Upper lobe of left lung (tissue), 6 donors: ENCODE data around the gene TMEM52. TPM values are rescaled to one million over a fixed set of nuclear protein-coding genes. Genes with fewer than 3 reads are reported as not detected.

Source experiments
- ATAC-seq, 2 donors: fragments of 200-7000 bp; cut with Tn5 transposase; one replicate each; pipeline ENCODE4 v1.9.1; 2022; ENCODE audit warnings: mild to moderate bottlenecking in 2 of 2, moderate library complexity in 2 of 2; ENCODE audit not compliant: low FRiP score in 2 of 2
- DNase-seq, 2 donors: peaks; one replicate each; pipeline ENCODE4 v3.0.0-alpha.2; 2019 to 2020
- H3K27ac ChIP-seq, 4 donors: fragments of 200-600 bp; sonication (generic); one replicate each; pipeline ENCODE4 v1.5.1; 2016 to 2019
- H3K27me3 ChIP-seq, 4 donors: fragments of 200-600 bp; sonication (generic); one replicate each; pipeline ENCODE4 v1.5.1; 2017 to 2019
- H3K36me3 ChIP-seq, 4 donors: fragments of 200-600 bp; sonication (generic); one replicate each; pipeline ENCODE4 v1.5.1; 2016 to 2019
- H3K4me1 ChIP-seq, 4 donors: fragments of 200-600 bp; sonication (generic); one replicate each; pipeline ENCODE4 v1.5.1; 2018 to 2019
- H3K4me3 ChIP-seq, 4 donors: fragments of 200-600 bp; sonication (generic); one replicate each; pipeline ENCODE4 v1.5.1; 2017 to 2019; ENCODE audit warnings: mild to moderate bottlenecking in 2 of 4, moderate library complexity in 1 of 4
- H3K9me3 ChIP-seq, 4 donors: fragments of 200-600 bp; sonication (generic); one replicate each; pipeline ENCODE4 v1.5.1; 2018 to 2019
- EP300 ChIP-seq, 4 donors: sonication (generic); formaldehyde crosslinking; IDR thresholded peaks; one replicate each; pipeline ENCODE4 v1.5.1; 2017; ENCODE audit warnings: antibody characterized with exemption in 4 of 4, control low read depth in 2 of 4
- POLR2A ChIP-seq, 4 donors: fragments of 450-650 bp; IDR thresholded peaks; one replicate each; pipeline ENCODE4 v1.5.1; 2016 to 2017; ENCODE audit warnings: antibody characterized with exemption in 4 of 4, mild to moderate bottlenecking in 2 of 4
- POLR2AphosphoS5 ChIP-seq, 2 donors: sonication (generic); formaldehyde crosslinking; IDR thresholded peaks; one replicate each; pipeline ENCODE4 v1.5.1; 2017; ENCODE audit warnings: antibody characterized with exemption in 2 of 2
- WGBS, 2 donors: methylation state at CpG; one replicate each; pipeline ENCODE4 v1.1.5; 2017 to 2018; 5-methylcytosine and 5-hydroxymethylcytosine counted together
- total RNA-seq, 6 donors: library from RNA; depleted of rRNA in 4 of 6; stranded (reverse); fragments of >200 nt in 4 of 6; gene quantifications; one replicate each; pipeline versions ENCODE4 v1.1.0 to v1.2.1, GENCODE V29; 2016 to 2021
- TF ChIP-seq, protein P1 (sequence below), 6 experiments: fragments of 450-650 bp in 4 of 6; fragments of 200-600 bp in 2 of 6; sonication (generic) in 2 of 6; IDR thresholded peaks; one replicate each; pipeline ENCODE4 v1.5.1; 2016 to 2019; ENCODE audit warnings: antibody characterized with exemption in 6 of 6
- donor health status: DM: no; HTN: no; CAD: no; lungs with moderate emphysema.
- donor health status: DM: no; HTN: yes; CAD: no; lungs with severe emphysema.

TMEM52 gene
- total RNA-seq, 6 donors from 2014 or later, result 0.59 to 3.8 (median 2.7) TPM; not detected in 1

DNA sequence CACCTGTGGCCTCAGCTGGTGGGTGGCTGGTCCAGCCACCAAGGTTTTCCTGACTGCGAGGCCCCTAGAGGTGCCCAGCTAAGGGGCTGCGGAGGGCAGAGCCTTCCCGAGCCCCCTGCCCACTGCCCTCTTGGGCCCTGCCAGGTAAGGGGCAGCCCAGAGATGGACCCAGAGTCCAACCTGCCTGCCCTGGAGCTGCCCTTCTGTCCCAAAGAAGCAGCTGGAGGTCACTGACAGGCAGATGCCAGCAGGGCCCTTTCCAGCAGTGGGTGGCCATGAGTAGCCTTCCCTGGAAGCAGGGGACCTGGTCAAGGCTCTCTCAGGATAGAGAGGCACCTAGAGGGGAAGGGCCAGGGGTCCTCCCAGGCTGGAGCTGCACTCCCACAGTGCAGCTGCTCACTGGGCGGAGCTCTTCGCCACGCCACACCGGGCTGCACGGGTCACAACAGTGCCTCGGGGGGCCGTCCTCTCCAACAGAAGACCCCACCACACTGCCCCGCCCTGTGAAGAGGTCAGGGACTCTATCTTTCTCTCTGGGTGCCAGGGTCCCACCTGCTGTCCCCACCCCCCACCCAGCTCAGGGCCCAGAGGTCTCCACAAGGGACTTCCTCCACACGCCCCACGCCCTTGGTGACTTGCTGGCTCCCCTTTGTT lies 17.3 kb downstream of the TMEM52 start:
- 79 to 90% methylated on average over 3 to 13 of the region's 13 CpGs for WGBS, 2 donors
- peak in 1 of 2 donors; percentile 44 for DNase-seq
- H3K27ac ChIP-seq, result no peak overlapping the region
- H3K27me3 ChIP-seq, result no peaks in the 10 kb centered on the region
- ATAC-seq, result no peak
- TF ChIP-seq EP300 (IDR thresholded peaks at IDR 0.05) (no peak), POLR2AphosphoS5 (IDR thresholded peaks at IDR 0.05) (no peak), POLR2A (IDR thresholded peaks at IDR 0.05) (no peak)
- TF ChIP-seq, protein P1, sequence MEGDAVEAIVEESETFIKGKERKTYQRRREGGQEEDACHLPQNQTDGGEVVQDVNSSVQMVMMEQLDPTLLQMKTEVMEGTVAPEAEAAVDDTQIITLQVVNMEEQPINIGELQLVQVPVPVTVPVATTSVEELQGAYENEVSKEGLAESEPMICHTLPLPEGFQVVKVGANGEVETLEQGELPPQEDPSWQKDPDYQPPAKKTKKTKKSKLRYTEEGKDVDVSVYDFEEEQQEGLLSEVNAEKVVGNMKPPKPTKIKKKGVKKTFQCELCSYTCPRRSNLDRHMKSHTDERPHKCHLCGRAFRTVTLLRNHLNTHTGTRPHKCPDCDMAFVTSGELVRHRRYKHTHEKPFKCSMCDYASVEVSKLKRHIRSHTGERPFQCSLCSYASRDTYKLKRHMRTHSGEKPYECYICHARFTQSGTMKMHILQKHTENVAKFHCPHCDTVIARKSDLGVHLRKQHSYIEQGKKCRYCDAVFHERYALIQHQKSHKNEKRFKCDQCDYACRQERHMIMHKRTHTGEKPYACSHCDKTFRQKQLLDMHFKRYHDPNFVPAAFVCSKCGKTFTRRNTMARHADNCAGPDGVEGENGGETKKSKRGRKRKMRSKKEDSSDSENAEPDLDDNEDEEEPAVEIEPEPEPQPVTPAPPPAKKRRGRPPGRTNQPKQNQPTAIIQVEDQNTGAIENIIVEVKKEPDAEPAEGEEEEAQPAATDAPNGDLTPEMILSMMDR (IDR thresholded peaks at IDR 0.05), result no peak
- peaks cover 0 to 8% (median 4%) of the 10 kb centered on the region in 4 donors for H3K4me1 ChIP-seq
- no peaks in the 10 kb centered on the region for H3K9me3 ChIP-seq
- H3K36me3 ChIP-seq, result no peaks in the 10 kb centered on the region
- no peak overlapping the region for H3K4me3 ChIP-seq

DNA sequence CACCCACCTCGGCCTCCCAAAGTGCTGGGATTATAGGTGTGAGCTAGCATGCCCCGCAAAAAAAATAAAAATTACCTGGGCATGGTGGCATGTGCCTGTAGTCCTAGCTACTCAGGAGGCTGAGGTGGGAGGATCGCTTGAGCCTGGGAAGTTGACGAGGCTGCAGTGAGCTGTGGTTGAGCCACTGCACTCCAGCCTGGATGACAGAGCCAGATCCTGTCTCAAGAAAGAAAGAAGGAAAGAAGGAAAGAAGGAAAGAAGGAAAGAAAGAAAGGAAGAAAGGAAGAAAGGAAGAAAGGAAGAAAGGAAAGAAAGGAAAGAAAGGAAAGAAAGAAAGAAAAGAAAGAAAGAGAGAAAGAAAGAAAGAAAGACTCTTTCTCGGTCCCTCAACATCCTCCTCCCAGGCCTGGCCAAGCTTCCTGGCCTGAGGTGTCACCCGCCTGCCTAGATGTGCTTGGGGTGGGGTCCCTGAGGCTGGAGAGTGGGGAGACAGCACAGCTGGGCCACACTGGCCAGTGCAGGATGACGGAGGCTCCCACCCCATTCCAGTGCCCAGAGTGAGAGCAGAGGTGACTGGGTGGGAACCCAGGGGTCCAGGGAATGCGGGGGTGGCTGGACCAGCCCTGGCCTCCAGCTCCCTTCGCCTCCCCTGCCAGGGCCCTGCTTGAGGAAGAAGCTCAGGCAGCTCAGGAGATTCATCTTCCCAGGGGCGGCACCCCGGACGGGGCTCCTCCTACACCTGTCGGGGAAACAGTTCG lies 18.0 kb downstream of the TMEM52 start:
- Histone ChIP-seq H3K4me3 (no peak overlapping the region), H3K9me3 (no peaks in the 10 kb centered on the region), H3K27me3 (no peaks in the 10 kb centered on the region), H3K27ac (no peak overlapping the region), H3K36me3 (no peaks in the 10 kb centered on the region), H3K4me1 (peaks cover 0 to 3% (median 2%) of the 10 kb centered on the region in 4 donors)
- no peak for ATAC-seq
- DNase-seq, result no peak
- TF ChIP-seq, protein P1 (IDR thresholded peaks at IDR 0.05), result no peak
- TF ChIP-seq POLR2A (IDR thresholded peaks at IDR 0.05) (no peak), EP300 (IDR thresholded peaks at IDR 0.05) (no peak), POLR2AphosphoS5 (IDR thresholded peaks at IDR 0.05) (no peak)
- 73 to 81% methylated on average over 7 to 11 of the region's 14 CpGs for WGBS, 2 donors

DNA sequence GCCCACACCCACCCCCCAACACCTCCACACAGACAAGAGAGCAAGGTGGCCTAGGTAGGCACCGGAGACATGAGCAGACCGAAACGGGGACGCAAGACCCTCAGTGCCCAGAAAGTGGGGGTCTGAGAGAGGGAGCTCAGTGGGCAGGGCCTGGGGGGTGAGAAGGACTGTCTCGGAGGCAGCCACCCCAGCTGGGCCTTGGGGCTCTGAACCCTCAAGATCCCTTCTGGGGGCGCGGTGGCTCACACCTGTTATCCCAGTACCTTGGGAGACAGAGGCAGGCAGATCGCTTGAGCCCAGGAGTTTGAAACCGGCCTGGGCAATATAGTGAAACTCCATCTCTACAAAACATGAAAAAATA lies 19.1 kb downstream of the TMEM52 start:
- ATAC-seq (no peak), DNase-seq (no peak)
- Histone ChIP-seq H3K27me3 (no peaks in the 10 kb centered on the region), H3K9me3 (no peaks in the 10 kb centered on the region), H3K4me1 (peaks cover 1 to 5% (median 2%) of the 10 kb centered on the region in 4 donors), H3K36me3 (no peaks in the 10 kb centered on the region), H3K27ac (no peak overlapping the region), H3K4me3 (no peak overlapping the region)
- WGBS, 2 donors, result 72 to 91% methylated on average over 4 to 9 of the region's 9 CpGs
- TF ChIP-seq, protein P1 (IDR thresholded peaks at IDR 0.05), result no peak
- TF ChIP-seq POLR2AphosphoS5 (IDR thresholded peaks at IDR 0.05), result no peak
- TF ChIP-seq POLR2A (IDR thresholded peaks at IDR 0.05), result no peak
- no peak for TF ChIP-seq EP300 (IDR thresholded peaks at IDR 0.05)

DNA sequence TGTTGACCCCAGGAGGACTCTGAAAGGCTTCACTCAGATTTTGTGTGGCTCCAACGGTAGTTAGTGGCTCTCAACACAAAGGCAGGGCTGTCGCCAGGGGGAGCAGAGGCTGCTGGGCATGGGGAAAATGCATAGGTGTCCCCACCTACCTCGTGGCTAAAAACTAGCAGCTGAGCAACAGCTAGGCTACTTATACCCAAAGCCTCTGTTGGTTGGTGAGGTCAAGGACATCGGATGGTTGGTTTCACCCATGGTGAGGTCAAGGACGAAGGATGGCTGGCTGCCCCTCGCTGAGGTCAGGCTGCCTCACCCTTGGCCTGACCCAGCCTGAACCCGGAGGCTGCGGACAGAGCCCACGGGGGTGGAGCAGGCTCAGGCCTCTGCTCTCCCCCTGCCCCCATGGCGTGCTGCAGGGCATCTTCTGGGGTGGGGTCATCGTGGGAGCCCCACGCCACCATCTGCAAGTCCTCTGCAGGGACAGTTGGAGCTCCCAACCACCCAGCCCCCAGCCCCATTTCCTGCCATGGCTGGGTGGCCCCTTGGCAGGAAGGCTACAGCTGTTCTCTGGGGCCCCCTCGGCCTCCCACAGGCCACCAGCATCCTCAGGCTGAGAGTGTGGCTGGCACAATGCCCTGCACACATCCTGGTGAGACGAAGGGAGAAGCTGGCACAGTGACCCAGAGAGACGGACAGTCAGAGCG lies 19.7 kb downstream of the TMEM52 start:
- no peak overlapping the region for H3K27ac ChIP-seq
- ATAC-seq (no peak), DNase-seq (peak in 1 of 2 donors; percentile 46)
- TF ChIP-seq POLR2AphosphoS5 (IDR thresholded peaks at IDR 0.05), result no peak
- TF ChIP-seq POLR2A (IDR thresholded peaks at IDR 0.05), result no peak
- TF ChIP-seq, protein P1 (IDR thresholded peaks at IDR 0.05), result no peak
- no peak for TF ChIP-seq EP300 (IDR thresholded peaks at IDR 0.05)
- no peaks in the 10 kb centered on the region for H3K9me3 ChIP-seq
- no peak overlapping the region for H3K4me3 ChIP-seq
- 38 to 67% methylated on average over 4 to 12 of the region's 16 CpGs for WGBS, 2 donors
- H3K36me3 ChIP-seq, result no peaks in the 10 kb centered on the region
- peaks cover 7 to 10% (median 8%) of the 10 kb centered on the region in 4 donors for H3K4me1 ChIP-seq
- no peaks in the 10 kb centered on the region for H3K27me3 ChIP-seq
